NT2/D1 (cell line): ENCODE results near the gene EAF1.
"Not testable (repeated sequence)": the region's sequence is repeated elsewhere in the genome, so short reads cannot be mapped to it uniquely, and the experiment has no call there.

Source experiments
- SUZ12 ChIP-seq: IDR thresholded peaks from 2 replicates; pipeline ENCODE4 v1.6.1; 2011; ENCODE audit not compliant: insufficient read length, insufficient read depth; ENCODE audit errors: extremely low read depth
- YY1 ChIP-seq: IDR thresholded peaks from 2 replicates; pipeline ENCODE4 v1.6.1; 2011; ENCODE audit not compliant: insufficient read length, insufficient read depth
- ZNF274 ChIP-seq: IDR thresholded peaks from 2 replicates; pipeline ENCODE4 v1.6.1; 2011; ENCODE audit warnings: mild to moderate bottlenecking, low read depth, low read length

- TF ChIP-seq ZNF274, YY1, SUZ12: not testable (repeated sequence)
Observed at GRCh38 chr3:15456915-15457314, 29.5 kb downstream of the EAF1 start.
